Neural crest cell (in vitro differentiated cells): ENCODE data around the gene SETBP1. TPM values are rescaled to one million over a fixed set of nuclear protein-coding genes. Genes with fewer than 3 reads are reported as not detected.

Experiments
- DNase-seq: peaks from one replicate; pipeline ENCODE4 v3.0.0; 2021; ENCODE audit warnings: low read depth, mixed read lengths, low spot score
- H3K27ac Mint-ChIP-seq: one replicate; pipeline ENCODE4 v1.8.0; 2021; ENCODE audit warnings: mild to moderate bottlenecking, mixed read lengths; ENCODE audit not compliant: unreplicated experiment
- H3K27me3 Mint-ChIP-seq: 2 replicates; pipeline ENCODE4 v1.8.0; 2021; ENCODE audit warnings: low read depth, mild to moderate bottlenecking, mixed read lengths
- H3K36me3 Mint-ChIP-seq: 2 replicates; pipeline ENCODE4 v1.8.0; 2021; ENCODE audit warnings: low read depth, mild to moderate bottlenecking, mixed read lengths
- H3K4me1 Mint-ChIP-seq: 2 replicates; pipeline ENCODE4 v1.8.0; 2021; ENCODE audit warnings: mixed read lengths
- H3K4me3 Mint-ChIP-seq: one replicate; pipeline ENCODE4 v1.8.0; 2021; ENCODE audit warnings: mild to moderate bottlenecking, mixed read lengths
- H3K9me3 Mint-ChIP-seq: 2 replicates; pipeline ENCODE4 v1.8.0; 2021; ENCODE audit warnings: mixed read lengths
- CTCF ChIP-seq: fragments of 200-600 bp; sonication (generic); conservative IDR thresholded peaks from 2 replicates; pipeline ENCODE4 v1.5.0; 2021; ENCODE audit warnings: antibody characterized with exemption, mild to moderate bottlenecking
- total RNA-seq: library from RNA; stranded (reverse); gene quantifications from 2 replicates; pipeline ENCODE4 v1.2.1, GENCODE V29; 2021

The SETBP1 gene
- total RNA-seq, 1 donor from 2014 or later: 38.9 TPM

GRCh38 chr18:44917216-44918141 lies 236.8 kb downstream of the SETBP1 start:
- no peak for TF ChIP-seq CTCF
- H3K36me3 Mint-ChIP-seq: no peaks in the 10 kb centered on the region
- no peaks in the 10 kb centered on the region for H3K9me3 Mint-ChIP-seq
- H3K4me3 Mint-ChIP-seq: no peak overlapping the region
- H3K27me3 Mint-ChIP-seq: no peaks in the 10 kb centered on the region
- H3K27ac Mint-ChIP-seq: no peak overlapping the region
- peaks cover 11% of the 10 kb centered on the region for H3K4me1 Mint-ChIP-seq
- no peak for DNase-seq

- Mint-ChIP-seq H3K4me1 (peaks cover 17% of the 10 kb centered on the region), H3K27me3 (no peaks in the 10 kb centered on the region), H3K27ac (no peak overlapping the region), H3K36me3 (no peaks in the 10 kb centered on the region), H3K4me3 (no peak overlapping the region), H3K9me3 (no peaks in the 10 kb centered on the region)
- TF ChIP-seq CTCF: no peak
- no peak for DNase-seq
Observed at GRCh38 chr18:44918142-44918476, 237.4 kb downstream of the SETBP1 start.

- no peaks in the 10 kb centered on the region for H3K9me3 Mint-ChIP-seq
- no peak for DNase-seq
- H3K27ac Mint-ChIP-seq: no peak overlapping the region
- H3K27me3 Mint-ChIP-seq: no peaks in the 10 kb centered on the region
- TF ChIP-seq CTCF: no peak
- peaks cover 19% of the 10 kb centered on the region for H3K4me1 Mint-ChIP-seq
- no peaks in the 10 kb centered on the region for H3K36me3 Mint-ChIP-seq
- no peak overlapping the region for H3K4me3 Mint-ChIP-seq
Observed at GRCh38 chr18:44920441-44920840, 239.8 kb downstream of the SETBP1 start.

GRCh38 chr18:44921974-44922373 lies 241.3 kb downstream of the SETBP1 start:
- no peak for DNase-seq
- H3K4me1 Mint-ChIP-seq: peaks cover 19% of the 10 kb centered on the region
- H3K27me3 Mint-ChIP-seq: no peaks in the 10 kb centered on the region
- no peak overlapping the region for H3K4me3 Mint-ChIP-seq
- no peaks in the 10 kb centered on the region for H3K36me3 Mint-ChIP-seq
- no peak for TF ChIP-seq CTCF
- no peak overlapping the region for H3K27ac Mint-ChIP-seq
- H3K9me3 Mint-ChIP-seq: no peaks in the 10 kb centered on the region

- Mint-ChIP-seq H3K27me3 (no peaks in the 10 kb centered on the region), H3K4me3 (no peak overlapping the region), H3K4me1 (peaks cover 19% of the 10 kb centered on the region), H3K9me3 (no peaks in the 10 kb centered on the region), H3K27ac (no peak overlapping the region), H3K36me3 (no peaks in the 10 kb centered on the region)
- no peak for DNase-seq
- no peak for TF ChIP-seq CTCF
Observed at GRCh38 chr18:44922968-44923367, 242.3 kb downstream of the SETBP1 start.
